ENCODE data around the gene AOC1. TPM values are rescaled to one million over a fixed set of nuclear protein-coding genes. Genes with fewer than 3 reads are reported as not detected.

Gene AOC1
- total and polyA plus RNA-seq, 7 donors = 0.08 to 0.25 TPM; not detected in 5

DNA sequence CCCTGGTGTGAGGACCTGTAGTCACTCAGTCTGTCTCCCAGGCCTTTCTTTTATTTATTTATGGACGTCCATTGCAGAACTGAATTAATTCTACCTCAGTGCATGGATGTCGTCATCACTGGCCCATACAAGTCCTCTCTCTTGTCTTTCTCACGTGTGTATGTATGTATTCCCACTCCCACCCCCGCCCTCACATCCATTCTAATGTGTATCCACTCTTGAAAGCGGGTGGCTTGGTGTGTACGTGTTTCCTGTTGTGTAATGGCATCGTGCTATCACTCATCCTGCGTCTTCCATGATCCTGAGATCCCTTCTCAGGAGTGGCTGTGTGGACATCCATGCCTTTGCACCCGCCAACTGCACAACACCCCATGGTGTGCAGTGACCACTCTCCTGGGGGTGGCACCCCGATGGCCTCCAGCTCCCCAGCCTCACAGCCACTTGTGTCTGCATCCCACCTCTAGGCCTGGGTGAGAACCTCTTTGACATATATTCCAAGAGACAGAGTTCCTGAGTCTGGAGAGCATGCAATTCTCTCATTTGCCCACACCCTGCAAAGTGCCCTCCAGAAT, 3.0 kb upstream of the AOC1 start:
- H3K27ac ChIP-seq = no peak overlapping the region
- TF ChIP-seq, protein P1, sequence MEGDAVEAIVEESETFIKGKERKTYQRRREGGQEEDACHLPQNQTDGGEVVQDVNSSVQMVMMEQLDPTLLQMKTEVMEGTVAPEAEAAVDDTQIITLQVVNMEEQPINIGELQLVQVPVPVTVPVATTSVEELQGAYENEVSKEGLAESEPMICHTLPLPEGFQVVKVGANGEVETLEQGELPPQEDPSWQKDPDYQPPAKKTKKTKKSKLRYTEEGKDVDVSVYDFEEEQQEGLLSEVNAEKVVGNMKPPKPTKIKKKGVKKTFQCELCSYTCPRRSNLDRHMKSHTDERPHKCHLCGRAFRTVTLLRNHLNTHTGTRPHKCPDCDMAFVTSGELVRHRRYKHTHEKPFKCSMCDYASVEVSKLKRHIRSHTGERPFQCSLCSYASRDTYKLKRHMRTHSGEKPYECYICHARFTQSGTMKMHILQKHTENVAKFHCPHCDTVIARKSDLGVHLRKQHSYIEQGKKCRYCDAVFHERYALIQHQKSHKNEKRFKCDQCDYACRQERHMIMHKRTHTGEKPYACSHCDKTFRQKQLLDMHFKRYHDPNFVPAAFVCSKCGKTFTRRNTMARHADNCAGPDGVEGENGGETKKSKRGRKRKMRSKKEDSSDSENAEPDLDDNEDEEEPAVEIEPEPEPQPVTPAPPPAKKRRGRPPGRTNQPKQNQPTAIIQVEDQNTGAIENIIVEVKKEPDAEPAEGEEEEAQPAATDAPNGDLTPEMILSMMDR (IDR thresholded peaks at IDR 0.05) = no peak
- no peaks in the 10 kb centered on the region for H3K9me3 ChIP-seq
- no peaks in the 10 kb centered on the region for H3K4me1 ChIP-seq
- H3K27me3 ChIP-seq (ENCODE audit: insufficient read depth in 3 of 3, low read length in 2 of 3) = peaks cover 0 to 10% (median 4%) of the 10 kb centered on the region in 3 donors
- ATAC-seq (no peak), DNase-seq (no peak)
- WGBS, 3 donors = 88 to 92% (median 90%) methylated on average over 10 of the region's 10 CpGs
- H3K36me3 ChIP-seq (ENCODE audit: insufficient read depth in 1 of 2, low read depth in 1 of 2) = no peaks in the 10 kb centered on the region
- intact Hi-C loops (cut with DNase I) = no loop called here
- no peak overlapping the region for H3K4me3 ChIP-seq

DNA sequence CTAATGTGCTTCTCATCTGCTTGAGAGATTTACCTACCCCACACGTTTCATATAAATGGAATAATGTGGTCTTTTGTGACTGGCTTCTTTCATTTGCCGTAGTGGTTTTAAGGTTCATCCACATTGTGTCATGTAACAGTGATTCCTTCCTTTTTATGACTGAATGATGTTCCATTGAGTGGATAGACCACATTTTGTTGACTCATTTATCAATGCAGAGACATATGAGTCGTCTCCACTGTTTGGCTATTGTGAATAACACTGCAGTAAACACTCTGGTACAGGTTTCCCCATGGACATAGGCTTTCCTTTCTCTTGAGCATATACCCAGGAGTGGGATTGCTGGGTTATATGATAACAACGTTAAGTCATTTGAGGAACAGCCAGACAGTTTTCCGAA, 2.0 kb upstream of the AOC1 start:
- intact Hi-C loops (cut with DNase I) = no loop called here
- WGBS, 3 donors = 80 to 87% (median 83%) methylated on average over 5 of the region's 5 CpGs
- no peak overlapping the region for H3K4me3 ChIP-seq
- H3K9me3 ChIP-seq = no peaks in the 10 kb centered on the region
- no peak overlapping the region for H3K27ac ChIP-seq
- DNase-seq (no peak), ATAC-seq (no peak)
- no peaks in the 10 kb centered on the region for H3K36me3 ChIP-seq (ENCODE audit: insufficient read depth in 1 of 2, low read depth in 1 of 2)
- peaks cover 0 to 10% (median 4%) of the 10 kb centered on the region in 3 donors for H3K27me3 ChIP-seq (ENCODE audit: insufficient read depth in 3 of 3, low read length in 2 of 3)
- no peaks in the 10 kb centered on the region for H3K4me1 ChIP-seq
- TF ChIP-seq, protein P1 (IDR thresholded peaks at IDR 0.05) = no peak

DNA sequence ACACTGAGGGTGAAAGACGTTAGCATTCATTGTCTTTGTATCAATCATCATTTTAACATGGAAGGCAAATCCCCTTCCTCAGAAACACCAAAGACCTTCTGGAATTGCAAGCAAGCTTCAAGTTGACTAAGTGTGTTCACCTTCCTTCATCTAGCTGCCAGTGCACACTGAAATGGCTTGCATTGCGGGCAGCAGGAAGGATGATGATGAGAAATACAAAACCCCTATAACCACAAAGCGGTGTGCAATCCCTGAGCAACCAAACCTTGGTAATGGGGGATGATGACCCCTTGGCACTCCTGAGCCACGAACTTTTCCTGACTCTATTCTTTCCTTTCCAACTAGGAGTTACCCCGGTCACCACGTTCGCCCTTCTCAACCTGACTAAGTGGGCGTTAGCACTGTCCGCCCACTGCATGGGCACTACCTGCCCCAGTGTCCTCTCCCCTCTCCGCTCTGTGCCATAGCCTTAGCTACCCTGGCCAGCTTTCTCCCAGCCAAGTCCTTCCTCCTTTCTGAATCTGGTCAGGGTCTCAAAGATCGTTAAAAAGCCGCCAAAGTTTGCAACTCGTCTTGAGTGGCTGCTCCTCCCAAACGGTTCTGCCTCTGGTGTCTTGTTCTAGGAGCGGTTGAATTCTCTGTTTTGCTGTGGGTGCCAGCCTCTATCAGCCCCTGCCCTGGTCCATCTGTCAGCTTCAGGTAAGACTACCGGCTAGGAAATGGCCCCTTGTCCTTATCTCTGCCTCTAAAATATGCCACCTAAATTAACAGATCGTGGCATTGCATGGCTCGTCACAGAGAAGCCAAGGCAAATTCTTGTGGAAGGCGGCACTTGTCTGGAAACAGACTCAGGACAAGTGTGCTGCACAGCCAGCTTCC, 586 bp upstream of the AOC1 start:
- intact Hi-C loops (cut with DNase I) = no loop called here
- Histone ChIP-seq H3K36me3 (ENCODE audit: insufficient read depth in 1 of 2, low read depth in 1 of 2) (no peaks in the 10 kb centered on the region), H3K27me3 (ENCODE audit: insufficient read depth in 3 of 3, low read length in 2 of 3) (peaks cover 0 to 12% (median 4%) of the 10 kb centered on the region in 3 donors), H3K4me1 (no peaks in the 10 kb centered on the region), H3K27ac (no peak overlapping the region), H3K9me3 (no peaks in the 10 kb centered on the region), H3K4me3 (no peak overlapping the region)
- ATAC-seq (no peak), DNase-seq (no peak)
- 75 to 81% (median 76%) methylated on average over 19 of the region's 19 CpGs for WGBS, 3 donors
- TF ChIP-seq, protein P1 (IDR thresholded peaks at IDR 0.05) = no peak

DNA sequence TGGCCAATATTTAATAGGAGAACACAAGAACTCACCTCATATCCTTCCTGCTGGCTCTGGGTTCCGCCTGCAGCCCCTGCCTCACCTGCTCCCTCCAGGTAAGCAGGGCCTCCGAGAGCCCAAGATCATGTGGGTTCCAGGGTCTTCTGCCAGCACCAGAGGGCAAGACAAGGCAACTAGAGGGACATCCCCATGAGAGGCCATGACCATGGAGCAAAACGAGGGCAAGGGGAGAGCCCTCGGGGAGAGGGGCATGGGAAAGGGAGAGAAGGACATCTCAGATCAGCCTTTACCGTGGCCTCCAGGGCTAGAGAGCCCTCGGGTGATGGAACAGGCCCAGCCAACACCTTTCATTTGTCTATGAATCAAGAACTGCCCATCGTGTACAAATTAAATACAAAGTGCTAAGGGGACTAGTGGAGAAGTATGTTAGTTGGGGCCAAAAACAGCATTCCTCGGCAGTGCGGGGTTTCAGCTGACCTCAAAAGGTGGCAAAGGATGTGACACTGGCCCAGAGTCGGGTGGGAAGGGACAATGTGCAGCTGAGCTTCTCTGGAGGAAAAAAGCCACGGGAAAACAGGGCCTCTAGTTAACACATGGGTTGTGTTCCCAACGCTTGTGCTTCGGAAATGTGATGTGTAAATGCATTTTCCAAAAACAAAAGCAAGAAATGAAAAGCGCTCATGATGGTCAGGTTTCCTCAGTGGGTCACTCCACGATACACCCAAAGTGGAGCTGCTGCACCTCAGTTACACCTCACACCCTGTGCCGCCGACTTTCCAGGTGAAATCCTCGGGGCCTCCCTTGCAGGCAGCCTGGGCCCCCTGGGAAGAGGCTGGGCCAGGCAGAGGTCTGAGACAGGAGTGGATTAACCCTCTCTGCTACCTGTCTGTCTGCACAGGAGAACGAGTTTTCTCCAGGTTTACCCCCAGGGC, 2.0 kb downstream of the AOC1 start:
- no peak for ATAC-seq
- intact Hi-C loops (cut with DNase I) = no loop called here
- Histone ChIP-seq H3K27ac (no peak overlapping the region), H3K36me3 (ENCODE audit: insufficient read depth in 1 of 2, low read depth in 1 of 2) (no peaks in the 10 kb centered on the region), H3K4me1 (no peaks in the 10 kb centered on the region), H3K27me3 (ENCODE audit: insufficient read depth in 3 of 3, low read length in 2 of 3) (peaks cover 0 to 14% (median 9%) of the 10 kb centered on the region in 3 donors), H3K4me3 (no peak overlapping the region), H3K9me3 (no peaks in the 10 kb centered on the region)
- 67 to 75% (median 72%) methylated on average over 19 of the region's 19 CpGs for WGBS, 3 donors
- no peak for DNase-seq
- TF ChIP-seq, protein P1 (IDR thresholded peaks at IDR 0.05) = no peak

All from psoas muscle (tissue), 8 donors.